Endometrium (tissue), 2 donors: ENCODE results near the gene LGALS4.
"Not testable (repeated sequence)": the region's sequence is repeated elsewhere in the genome, so short reads cannot be mapped to it uniquely, and the experiment has no call there.

ENCODE experiments used
- FAIRE-seq: peaks from 2 replicates; lab custom pipeline; 2012; peaks lifted over from hg19 to GRCh38; lab: Jason Lieb, UNC
- donor health status: control.
- donor health status: control.

The LGALS4 gene

DNA sequence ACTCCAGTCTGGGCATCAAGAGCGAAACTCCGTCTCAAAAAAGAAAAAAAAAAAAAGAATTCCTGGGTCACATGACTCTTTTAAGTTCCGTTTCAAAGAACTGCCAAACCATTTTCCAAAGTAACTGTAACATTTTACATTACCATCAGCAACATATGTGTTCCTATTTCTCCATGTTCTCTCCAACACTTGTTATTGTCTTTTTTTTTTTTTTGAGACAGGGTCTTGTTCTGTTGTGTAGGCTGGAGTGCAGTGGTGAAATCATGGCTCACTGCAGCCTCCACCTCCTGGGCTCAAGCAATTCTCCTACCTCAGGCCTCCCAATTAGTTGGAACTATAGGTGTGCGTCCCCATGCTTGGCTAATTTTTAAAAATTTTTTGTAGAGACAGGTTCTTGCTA, 17.2 kb downstream of the LGALS4 start:
- no peak for FAIRE-seq

DNA sequence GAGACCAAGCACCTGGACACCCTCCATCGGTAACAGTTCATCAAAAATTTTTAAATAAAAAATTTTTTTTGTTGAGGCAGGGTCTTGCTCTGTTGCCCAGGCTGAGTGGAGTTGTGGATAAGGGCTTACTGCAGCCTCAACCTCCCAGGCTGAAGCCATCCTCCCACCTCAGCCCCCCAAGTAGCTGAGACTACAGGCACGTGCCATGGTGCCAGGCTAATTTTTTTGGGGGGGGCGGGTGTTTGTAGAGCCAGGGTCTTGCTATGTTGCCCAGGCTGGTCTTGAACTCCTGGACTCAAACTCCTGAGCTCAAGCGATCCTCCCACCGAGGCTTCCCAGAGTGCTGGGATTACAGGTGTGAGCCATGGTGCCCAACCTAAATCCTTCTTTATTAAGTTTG, 19.1 kb downstream of the LGALS4 start:
- FAIRE-seq = no peak

DNA sequence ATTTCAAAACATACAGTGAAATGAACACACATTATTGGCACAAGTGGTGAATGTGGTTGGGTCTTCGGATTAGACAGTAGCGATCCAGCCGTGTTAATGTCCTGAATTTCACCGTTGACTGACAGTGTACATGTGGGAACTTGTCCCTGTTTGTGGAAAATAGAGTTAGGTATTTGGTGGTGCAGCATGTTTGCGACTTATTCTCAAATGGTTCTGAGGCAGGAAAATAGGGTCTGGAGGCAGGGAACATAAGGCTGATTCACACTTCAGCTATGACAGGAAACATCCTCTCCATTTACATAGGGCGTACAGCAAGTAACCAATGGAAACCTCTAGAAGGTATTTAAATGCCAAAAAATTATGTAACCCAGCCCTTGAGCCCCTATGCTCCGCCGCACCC, 19.6 kb downstream of the LGALS4 start:
- FAIRE-seq = no peak

DNA sequence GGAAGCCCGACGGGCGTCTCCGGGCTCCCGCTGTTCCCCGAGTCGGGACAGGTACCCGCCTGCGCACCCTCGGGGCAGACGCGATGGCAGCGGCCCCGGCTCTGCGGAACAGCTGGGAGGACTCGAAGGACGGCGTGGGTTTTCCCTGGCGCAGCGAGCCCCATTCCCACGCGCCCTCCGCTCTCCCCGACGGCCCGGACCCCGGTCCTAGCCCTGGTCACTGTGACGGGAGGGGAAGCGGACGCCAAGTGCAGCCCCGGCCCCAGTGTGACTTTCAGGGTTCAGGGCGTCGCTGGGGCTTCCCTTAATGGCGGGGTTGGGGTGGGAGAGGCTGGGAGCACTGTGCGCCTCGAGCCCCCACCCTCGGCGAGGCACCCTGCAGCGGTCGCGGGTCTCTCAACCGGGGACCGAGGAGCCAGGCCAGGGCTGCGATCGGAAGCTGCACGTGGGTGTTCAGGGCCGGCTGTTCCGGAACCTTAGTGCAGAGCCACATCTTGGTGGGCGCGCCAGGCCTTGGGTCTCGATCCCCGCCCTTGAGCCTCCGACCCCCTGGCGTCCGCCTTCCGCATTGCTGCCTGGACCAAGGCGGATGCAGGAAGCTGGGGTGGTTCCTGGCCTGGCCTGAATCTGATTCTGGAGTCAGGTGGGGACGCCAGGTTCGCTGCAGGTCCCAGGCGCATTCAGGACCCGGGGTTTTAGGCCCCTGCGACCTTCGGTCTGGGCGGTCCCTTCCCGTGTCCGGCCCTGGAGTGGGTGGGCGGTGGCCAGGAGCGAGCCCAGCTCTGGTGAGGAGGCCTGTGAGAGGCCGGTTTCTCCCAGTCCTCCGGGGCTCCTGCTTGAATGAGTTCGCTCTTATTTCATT, 20.3 kb downstream of the LGALS4 start:
- FAIRE-seq = no peak

DNA sequence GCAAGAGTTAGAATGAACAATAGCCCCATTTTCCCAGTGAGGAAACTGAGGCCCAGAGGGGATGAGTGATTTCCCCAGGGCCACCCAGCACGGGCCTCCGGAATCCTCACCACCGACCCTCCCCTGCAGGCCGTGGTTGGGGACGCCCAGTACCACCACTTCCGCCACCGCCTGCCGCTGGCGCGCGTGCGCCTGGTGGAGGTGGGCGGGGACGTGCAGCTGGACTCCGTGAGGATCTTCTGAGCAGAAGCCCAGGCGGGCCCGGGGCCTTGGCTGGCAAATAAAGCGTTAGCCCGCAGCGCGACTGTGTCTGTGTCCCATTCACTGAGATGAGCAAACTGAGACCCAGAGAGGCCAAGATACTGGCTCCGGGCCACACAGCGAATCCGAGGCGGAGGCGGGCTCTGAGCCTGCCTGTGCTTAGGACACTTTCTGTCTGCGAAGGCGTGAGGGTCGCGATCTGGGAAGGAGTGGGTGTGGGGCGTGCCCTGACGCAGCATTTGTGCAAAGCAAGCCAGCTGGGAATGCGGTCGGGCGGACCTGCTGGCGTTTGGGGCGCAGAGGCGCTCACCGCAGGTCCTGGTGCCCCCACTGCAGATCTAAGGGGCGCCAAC, 21.2 kb downstream of the LGALS4 start:
- FAIRE-seq = peak; percentile 93

DNA sequence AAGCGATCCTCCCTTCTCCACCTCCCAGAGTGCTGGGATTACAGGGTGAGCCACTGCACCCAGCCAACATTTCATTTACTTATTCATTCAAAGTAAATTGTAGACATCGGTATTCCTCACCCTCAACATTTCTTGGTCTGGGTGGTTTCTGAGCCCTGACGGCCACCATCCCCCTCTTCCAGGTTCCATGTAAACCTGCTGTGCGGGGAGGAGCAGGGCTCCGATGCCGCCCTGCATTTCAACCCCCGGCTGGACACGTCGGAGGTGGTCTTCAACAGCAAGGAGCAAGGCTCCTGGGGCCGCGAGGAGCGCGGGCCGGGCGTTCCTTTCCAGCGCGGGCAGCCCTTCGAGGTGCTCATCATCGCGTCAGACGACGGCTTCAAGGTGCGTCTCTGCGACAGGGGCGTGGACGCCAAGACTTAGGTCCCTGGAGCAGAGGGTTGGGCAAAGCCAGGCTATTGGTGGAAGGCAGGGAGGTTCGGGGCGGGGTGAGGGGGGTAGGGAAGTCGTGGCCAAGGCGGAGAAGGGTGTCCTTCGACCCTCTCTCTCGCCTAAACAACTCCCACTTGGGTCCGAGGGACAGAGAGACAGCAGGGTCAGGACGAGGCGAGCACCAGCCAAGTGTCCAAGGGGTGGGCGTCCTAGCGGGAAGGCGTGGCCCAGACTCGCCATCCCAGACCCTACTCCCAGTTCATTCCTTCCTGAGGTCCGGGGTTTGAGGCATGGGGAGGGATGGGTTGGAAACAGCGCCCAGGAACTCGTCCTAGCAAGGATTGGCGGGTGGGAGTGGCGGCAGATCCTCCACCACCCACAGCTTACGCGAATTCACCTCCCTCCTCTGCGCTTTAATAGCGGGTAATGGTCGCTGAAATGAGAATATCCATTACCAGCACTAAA, 22.0 kb downstream of the LGALS4 start:
- not testable (repeated sequence) for FAIRE-seq

DNA sequence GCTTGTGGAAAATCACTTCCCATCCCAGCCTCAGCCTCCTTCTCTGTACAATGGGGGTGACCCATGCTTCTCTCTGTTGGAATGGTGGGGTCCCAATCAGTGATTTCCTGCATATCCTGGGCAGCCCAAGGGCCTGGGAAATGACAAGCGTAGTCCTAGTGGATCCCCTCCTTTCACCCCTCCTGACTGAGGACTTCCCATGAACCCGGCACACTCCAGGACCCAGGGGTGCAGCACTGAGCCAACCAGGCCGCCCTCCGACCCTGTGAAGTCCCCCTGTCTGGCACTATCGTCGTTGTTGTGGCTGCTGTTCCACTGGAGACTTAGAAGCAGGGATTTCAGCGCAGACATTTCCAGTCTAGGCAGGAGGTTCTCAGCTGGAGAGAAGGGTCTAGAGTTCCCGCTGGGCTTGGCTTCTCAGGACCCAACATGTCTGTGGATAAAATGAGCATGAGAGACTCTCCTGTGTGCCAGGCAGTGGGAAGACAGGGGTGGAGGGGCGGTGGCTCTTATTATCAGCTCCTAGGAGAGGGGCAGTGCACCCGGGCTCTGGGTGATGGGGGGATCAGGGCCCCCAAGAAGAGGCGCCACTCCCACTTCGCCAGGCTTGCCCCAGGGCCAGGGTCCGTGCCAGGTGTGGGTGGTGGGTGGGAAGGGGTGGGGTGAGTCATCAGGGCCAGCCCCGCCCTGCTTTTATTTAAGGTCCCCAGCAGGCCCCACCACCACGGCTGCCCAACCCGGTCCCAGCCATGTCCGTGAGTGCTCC, 24.1 kb downstream of the LGALS4 start, which contains the start of gene LGALS7B:
TSS of gene LGALS7B (plus strand) at position 723 of the 766 bp plus-strand sequence. CDS start at position 750, 27 bp downstream.
- FAIRE-seq = no peak

DNA sequence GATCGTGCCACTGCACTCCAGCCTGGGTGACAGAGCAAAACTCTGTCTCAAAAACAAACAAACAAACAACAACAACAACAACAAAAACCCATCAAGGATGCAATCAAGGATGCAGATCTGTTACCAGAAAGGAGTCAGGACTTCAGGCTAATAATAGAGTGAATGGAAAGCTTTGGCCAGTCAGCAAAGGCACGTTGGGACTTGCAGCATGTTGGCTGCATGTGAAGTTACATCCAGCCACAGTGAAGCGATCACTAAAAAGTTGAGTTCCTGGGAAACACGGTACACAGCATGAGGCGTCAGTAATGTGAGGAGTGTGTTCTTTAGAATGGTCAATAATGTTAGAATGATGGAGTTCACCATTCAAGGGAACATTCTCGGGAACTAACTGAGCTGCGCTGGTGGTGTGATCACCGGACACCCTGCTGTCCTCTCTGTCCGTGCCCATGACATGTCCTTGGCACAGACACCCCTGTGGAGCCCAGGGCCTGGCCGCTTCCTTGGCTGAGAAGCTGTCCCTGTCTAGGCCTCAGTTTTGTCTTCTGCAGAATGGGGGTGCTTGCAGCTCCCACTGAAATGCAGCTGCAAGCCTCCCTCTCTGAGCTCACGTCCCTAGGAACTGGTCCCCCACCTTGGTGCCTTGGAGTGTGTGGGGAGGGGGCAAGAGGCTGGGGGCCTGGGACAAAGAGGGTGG, 26.0 kb downstream of the LGALS4 start:
- no peak for FAIRE-seq

DNA sequence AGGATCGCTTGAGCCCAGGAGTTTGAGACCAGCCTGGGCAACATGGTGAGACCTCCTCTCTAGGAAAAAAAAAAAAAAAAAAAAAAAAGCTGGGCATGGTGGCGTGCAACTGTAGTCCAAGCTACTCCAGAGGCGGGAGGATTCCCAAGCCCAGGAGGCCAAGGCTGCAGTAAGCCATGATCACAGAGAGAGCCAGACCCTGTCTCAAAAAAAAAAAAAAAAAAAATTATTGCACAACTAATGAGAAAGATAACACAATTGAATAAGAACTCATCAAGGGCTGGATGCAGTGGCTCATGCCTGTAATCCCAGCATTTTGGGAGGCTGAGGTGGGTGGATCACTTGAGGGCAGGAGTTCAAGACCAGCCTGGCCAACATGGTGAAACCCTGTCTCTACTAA, 26.7 kb downstream of the LGALS4 start:
- FAIRE-seq = not testable (repeated sequence)

DNA sequence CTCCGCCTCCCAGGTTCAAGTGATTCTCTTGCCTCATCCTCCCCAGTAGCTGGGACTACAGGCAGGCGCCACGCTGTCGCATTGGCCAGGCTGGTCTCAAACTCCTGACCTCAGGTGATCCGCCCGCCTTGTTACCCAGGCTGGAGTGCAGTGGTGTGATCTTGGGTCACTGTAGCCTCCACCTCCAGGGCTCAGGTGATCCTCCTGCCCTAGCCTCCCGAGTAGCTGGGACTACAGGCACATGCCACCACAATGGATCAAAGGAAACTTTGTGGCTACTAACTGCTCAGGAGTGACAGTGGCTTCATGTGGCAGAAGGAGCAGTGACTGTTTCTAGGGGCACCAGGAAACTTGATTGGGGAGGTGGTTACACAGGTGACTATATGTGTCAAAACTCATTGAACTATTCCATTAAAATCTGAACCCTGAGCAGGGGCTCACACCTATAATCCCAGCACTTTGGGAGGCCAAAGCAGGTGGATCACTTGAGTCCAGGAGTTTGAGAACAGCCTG, 27.5 kb downstream of the LGALS4 start:
- no peak for FAIRE-seq

DNA sequence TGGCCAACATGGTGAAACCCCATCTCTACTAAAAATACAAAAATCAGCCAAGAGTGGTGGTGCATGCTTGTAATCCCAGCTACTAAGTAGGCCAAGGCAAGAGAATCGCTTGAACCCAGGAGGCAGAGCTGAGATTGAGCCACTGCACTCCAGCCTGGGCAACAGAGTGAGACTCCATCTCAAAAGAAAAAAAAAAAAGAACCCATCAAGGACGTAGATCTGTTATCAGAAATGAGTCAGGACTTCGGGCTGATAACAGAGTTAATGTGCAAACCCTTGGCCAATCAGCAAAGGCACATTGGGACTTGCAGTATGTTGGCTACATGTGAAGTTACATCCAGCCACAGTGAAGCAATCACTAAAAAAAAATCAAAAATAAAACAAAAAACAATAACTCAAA, 28.5 kb downstream of the LGALS4 start:
- no peak for FAIRE-seq

DNA sequence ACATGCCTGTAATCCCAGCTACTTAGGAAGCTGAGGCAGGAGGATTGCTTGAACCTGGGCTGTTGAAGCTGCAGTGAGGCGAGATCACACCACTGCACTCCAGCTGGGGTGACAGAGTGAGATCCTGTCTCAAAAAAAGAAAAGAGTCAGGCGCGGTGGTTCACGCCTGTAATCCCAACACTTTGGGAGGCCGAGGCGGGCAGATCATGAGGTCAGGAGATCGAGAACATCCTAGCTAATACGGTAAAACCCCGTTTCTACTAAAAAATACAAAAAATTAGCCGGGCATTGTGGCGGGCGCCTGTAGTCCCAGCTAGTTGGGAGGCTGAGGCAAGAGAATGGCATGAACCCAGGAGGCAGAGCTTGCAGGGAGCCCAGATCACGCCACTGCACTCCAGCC, 30.5 kb downstream of the LGALS4 start:
- not testable (repeated sequence) for FAIRE-seq

DNA sequence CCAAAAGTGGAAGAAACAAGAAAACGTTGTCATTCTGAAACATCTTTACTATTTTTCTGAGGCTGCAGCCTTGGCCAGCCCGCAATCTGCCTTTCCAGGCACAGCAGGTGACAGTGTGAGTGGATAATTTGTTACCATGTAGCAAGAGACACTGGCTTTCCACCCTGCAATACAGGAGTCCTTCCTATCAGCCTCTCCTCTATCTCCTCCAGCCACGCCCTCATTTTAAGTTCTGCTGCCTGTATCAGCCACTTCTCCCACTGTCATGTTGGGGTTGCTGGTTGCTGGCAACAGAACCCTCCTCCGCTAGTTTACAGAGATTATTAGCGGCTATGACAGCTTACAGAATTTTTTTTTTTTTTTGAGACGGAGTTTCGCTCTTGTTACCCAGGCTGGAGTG, 31.7 kb downstream of the LGALS4 start:
- FAIRE-seq = no peak

DNA sequence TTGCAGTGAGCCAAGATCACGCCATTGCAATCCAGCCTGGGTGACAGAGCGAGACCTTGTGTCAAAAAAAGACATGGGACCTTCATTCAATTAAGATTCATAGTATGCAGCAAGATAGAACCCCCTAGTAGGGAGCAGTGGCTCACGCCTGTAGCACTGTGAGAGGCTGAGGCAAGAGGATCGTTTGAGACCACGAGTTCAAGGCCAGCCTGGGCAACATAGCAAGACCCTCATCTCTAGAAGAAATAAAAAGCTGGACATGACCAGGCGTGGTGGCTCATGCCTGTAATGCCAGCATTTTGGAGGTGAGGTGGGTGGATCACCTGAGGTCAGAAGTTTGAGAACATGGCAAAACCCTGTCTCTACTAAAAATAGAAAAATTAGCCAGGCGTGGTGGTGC, 32.3 kb downstream of the LGALS4 start:
- no peak for FAIRE-seq

DNA sequence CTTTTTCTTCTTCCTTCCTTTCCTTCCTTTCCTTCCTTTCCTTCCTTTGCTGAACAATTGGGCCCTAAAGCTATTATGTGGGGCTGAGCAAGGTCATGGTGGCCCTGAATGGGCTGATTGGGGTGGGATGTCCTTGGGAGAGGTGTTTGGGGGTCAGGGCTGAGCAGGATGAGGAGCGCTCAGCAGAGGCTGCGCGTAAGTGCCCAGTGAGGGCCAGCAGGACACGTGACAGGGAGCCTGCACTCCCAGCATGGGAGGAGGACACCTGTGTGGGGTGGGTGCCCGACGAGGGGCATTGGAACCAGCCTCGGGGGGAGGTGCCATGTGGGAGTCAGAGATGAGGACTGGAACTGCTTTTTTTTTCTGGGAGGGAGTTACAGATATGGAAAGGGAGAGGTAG, 34.0 kb downstream of the LGALS4 start:
- no peak for FAIRE-seq

DNA sequence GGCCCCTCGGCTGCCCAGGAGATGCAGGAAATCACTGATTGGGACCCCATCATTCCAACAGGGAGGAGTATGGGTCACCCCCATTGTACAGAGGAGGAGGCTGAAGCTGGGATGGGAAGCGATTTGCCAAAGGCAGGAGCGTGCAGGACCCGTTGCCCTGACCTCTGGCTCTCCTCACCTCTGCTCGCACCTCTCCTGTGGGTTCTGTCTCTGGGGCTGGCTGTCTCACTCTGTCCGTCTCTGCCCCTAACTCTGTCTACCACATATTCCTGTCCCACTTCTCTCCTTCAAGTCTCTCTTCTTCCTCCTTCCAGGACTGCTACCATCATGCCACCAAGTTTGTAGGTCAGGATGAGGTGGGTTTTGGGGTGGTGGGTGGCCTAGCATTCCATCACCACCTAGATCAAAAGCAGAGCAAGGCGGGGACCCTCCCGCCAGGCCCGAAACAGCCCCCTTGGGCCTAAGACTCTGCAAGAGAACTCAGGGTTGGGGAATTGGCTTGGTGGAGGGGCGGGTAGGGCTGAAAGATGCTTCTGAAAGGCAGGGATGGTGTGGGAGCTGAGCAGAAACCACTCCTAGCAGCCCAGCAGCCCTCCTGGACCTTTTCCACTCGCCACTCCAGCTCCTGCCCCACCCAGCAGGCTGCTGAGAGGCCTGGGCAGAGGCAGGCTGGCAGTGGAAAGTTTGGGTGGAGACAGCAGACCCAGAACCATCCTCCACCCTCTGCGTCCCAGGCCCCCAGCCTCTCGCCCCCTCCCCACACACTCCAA, 38.4 kb downstream of the LGALS4 start:
- FAIRE-seq = no peak

DNA sequence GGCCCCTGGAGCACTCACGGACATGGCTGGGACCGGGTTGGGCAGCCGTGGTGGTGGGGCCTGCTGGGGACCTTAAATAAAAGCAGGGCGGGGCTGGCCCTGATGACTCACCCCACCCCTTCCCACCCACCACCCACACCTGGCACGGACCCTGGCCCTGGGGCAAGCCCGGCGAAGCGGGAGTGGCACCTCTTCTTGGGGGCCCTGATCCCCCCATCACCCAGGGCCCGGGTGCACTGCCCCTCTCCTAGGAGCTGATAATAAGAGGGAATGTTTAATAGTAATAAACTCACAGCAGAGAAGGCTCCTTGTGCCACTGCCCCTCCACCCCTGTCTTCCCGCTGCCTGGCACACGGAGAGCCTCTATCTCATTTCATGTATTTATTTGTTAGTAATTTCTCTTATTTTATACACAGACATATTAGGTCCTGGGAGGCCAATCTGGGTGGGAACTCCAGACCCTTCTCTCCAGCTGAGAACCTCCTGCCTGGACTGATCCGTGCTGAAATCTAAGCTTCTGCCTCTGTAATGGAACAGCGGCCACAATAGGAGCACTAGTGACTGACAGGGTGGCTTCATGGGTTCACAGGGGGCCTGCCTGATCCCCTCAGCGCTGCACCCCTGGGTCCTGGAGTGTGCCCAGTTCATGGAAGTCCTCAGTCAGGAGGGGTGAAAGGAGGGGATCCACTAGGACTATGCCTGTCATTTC, 39.1 kb downstream of the LGALS4 start, which contains the start of gene LGALS7:
TSS of gene LGALS7 (minus strand) at position 49 of the 709 bp plus-strand sequence. CDS start at position 24, 25 bp downstream.
- FAIRE-seq = no peak

DNA sequence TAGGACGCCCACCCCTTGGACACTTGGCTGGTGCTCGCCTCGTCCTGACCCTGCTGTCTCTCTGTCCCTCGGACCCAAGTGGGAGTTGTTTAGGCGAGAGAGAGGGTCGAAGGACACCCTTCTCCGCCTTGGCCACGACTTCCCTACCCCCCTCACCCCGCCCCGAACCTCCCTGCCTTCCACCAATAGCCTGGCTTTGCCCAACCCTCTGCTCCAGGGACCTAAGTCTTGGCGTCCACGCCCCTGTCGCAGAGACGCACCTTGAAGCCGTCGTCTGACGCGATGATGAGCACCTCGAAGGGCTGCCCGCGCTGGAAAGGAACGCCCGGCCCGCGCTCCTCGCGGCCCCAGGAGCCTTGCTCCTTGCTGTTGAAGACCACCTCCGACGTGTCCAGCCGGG, 41.2 kb downstream of the LGALS4 start:
- not testable (repeated sequence) for FAIRE-seq

DNA sequence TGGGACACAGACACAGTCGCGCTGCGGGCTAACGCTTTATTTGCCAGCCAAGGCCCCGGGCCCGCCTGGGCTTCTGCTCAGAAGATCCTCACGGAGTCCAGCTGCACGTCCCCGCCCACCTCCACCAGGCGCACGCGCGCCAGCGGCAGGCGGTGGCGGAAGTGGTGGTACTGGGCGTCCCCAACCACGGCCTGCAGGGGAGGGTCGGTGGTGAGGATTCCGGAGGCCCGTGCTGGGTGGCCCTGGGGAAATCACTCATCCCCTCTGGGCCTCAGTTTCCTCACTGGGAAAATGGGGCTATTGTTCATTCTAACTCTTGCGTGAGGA, 41.8 kb downstream of the LGALS4 start:
- peak; percentile 54 for FAIRE-seq
